ENCODE data around the gene DGCR8. TPM values are rescaled to one million over a fixed set of nuclear protein-coding genes. Genes with fewer than 3 reads are reported as not detected.

DGCR8 gene
- total RNA-seq (2022; extraction: Qiagen RNA extraction): 17.8 to 22.1 TPM (median 19.6 TPM) in 5 replicates

DNA sequence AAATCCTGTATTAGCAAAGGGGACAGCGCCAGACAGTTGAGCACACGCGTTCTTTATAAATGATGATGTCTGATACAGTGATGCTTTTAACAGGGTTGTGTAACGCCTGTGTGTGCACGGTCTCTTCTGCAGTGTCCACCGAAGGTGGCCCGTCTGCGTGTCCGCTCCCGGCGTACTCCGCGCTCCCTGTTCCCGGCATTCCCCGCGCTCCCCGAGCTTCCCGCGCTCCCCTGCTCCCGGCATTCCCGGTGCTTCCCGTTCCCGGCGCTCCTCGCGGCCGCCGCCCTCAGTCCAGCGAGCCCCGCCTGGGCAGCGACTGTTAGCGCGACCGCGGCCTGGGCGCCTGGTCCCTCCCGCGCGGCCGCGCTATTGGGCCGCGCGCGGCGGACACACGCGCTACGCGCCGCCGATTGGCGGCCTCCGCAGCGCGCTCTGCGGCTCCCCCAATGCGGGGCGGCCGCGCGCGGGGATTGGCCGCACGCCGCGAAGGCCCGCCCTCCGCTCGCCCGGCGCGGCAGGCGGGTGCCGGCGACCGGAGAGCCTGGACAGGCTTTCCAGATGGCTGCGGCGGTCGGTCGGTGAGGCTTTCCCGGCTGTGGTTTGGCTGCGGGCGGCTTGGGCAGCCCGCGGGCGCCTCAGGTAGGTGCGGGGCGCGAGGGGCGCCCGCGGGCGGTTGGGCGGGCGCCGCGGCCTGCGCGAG lies at the start of gene DGCR8:
DGCR8 (plus strand) TSS at position 497 of the 700 bp plus-strand sequence. CDS start 5,723 bp downstream, outside the sequence.

GRCh38 chr22:20115691-20116375 lies 35.8 kb downstream of the DGCR8 start, which contains the start of gene RANBP1:
Gene RANBP1 (plus strand): TSS chr22:20116104. CDS start chr22:20116185, 81 bp downstream.

GRCh38 chr22:20116951-20117632 lies 37.1 kb downstream of the DGCR8 start, which contains the start of gene TRMT2A:
Gene TRMT2A (minus strand): TSS chr22:20117226. CDS start chr22:20116906, 320 bp downstream.

GRCh38 chr22:20131597-20131858 lies 51.5 kb downstream of the DGCR8 start, which contains the start of gene ZDHHC8:
Gene ZDHHC8 (plus strand): TSS chr22:20131804. CDS start chr22:20131948, 144 bp downstream.

GRCh38 chr22:20150381-20151275 lies 70.6 kb downstream of the DGCR8 start, which contains the start of gene CCDC188:
Gene CCDC188 (minus strand): TSS chr22:20151055. CDS start chr22:20150986, 69 bp downstream.

Other genes starting within 250 kb of the DGCR8 start
- 14.5 to 19.7 TPM (median 18.7 TPM) in 5 replicates for gene GNB1L, start 225.4 kb upstream of the DGCR8 start, total RNA-seq (2022; extraction: Qiagen RNA extraction)
- gene RTL10, start 225.4 kb upstream of the DGCR8 start, total RNA-seq (2022; extraction: Qiagen RNA extraction): 6.9 to 11.3 TPM (median 8.6 TPM) in 5 replicates
- gene COMT, start 138.5 kb upstream of the DGCR8 start, total RNA-seq (2022; extraction: Qiagen RNA extraction): 126 to 165 TPM (median 163 TPM) in 5 replicates
- 32.4 to 45.1 TPM (median 38.1 TPM) in 5 replicates for gene TXNRD2, start 138.4 kb upstream of the DGCR8 start, total RNA-seq (2022; extraction: Qiagen RNA extraction)
- 2.0 to 3.1 TPM (median 2.6 TPM) in 5 replicates for gene ARVCF, start 63.4 kb upstream of the DGCR8 start, total RNA-seq (2022; extraction: Qiagen RNA extraction)
- gene TANGO2, start 59.1 kb upstream of the DGCR8 start, total RNA-seq (2022; extraction: Qiagen RNA extraction): 12.5 to 13.6 TPM (median 12.9 TPM) in 5 replicates
- 237 to 298 TPM (median 288 TPM) in 5 replicates for gene RANBP1, start 35.9 kb downstream of the DGCR8 start, total RNA-seq (2022; extraction: Qiagen RNA extraction)
- 18.6 to 29.0 TPM (median 23.4 TPM) in 5 replicates for gene TRMT2A, start 37.0 kb downstream of the DGCR8 start, total RNA-seq (2022; extraction: Qiagen RNA extraction)
- gene ZDHHC8, start 51.6 kb downstream of the DGCR8 start, total RNA-seq (2022; extraction: Qiagen RNA extraction): 22.4 to 43.4 TPM (median 34.8 TPM) in 5 replicates
- not detected in 5 replicates for gene CCDC188, start 70.8 kb downstream of the DGCR8 start, total RNA-seq (2022; extraction: Qiagen RNA extraction)
- gene RTN4R, start 188.1 kb downstream of the DGCR8 start, total RNA-seq (2022; extraction: Qiagen RNA extraction): 7.7 to 16.3 TPM (median 13.8 TPM) in 5 replicates
- 30.1 to 47.2 TPM (median 45.0 TPM) in 5 replicates for gene DGCR6L, start 239.8 kb downstream of the DGCR8 start, total RNA-seq (2022; extraction: Qiagen RNA extraction)